LNCaP clone FGC (cell line): Measurements from ENCODE around the gene LCMT2.

Experiments
- DNase-seq: peaks from one replicate; pipeline ENCODE4 v3.0.0-alpha.2; 2011; ENCODE audit warnings: low read depth
- H3K4me3 ChIP-seq: 2 replicates; pipeline ENCODE4 v1.5.1; 2011; ENCODE audit warnings: mild to moderate bottlenecking, low read depth, low read length, control low read depth
- TF ChIP-seq, protein P1 (sequence below): IDR thresholded peaks from 2 replicates; pipeline ENCODE4 v1.5.1; 2012; ENCODE audit warnings: mild to moderate bottlenecking; ENCODE audit not compliant: control insufficient read depth, insufficient read depth; ENCODE audit errors: extremely low read depth

LCMT2 gene

GRCh38 chr15:43312378-43312777 lies 18.0 kb downstream of the LCMT2 start:
- no peak for DNase-seq
- TF ChIP-seq, protein P1, sequence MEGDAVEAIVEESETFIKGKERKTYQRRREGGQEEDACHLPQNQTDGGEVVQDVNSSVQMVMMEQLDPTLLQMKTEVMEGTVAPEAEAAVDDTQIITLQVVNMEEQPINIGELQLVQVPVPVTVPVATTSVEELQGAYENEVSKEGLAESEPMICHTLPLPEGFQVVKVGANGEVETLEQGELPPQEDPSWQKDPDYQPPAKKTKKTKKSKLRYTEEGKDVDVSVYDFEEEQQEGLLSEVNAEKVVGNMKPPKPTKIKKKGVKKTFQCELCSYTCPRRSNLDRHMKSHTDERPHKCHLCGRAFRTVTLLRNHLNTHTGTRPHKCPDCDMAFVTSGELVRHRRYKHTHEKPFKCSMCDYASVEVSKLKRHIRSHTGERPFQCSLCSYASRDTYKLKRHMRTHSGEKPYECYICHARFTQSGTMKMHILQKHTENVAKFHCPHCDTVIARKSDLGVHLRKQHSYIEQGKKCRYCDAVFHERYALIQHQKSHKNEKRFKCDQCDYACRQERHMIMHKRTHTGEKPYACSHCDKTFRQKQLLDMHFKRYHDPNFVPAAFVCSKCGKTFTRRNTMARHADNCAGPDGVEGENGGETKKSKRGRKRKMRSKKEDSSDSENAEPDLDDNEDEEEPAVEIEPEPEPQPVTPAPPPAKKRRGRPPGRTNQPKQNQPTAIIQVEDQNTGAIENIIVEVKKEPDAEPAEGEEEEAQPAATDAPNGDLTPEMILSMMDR: no peak
- no peak overlapping the region for H3K4me3 ChIP-seq

DNA sequence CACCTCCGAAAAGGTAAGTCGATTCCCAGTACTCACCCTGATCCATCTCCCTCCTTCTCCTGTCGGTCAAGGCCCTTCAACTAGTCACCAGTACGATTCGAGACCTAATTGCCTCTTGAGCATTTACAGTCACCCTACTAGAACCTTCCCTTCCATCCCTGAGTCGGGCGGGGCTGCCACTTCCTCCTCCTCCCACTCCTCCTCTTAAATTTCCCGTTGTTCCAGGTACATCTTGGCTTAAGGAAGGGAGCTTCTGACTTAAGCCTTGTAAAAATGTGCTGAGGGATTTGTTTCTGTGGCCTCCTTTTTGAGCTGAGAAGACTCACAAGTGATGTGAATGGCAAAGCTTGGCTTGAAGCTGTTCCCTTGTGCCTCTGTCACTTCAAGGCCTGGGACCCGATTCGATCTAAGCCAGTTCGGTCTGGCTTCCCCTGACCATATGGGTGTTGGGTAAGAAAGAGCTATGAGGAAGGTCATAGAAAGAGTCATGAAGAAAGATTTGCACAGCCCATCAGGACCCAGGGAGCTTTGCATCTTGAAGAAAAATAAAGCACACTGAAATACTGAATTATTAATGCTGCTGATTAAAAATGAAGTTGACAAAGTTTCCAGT lies 28.1 kb downstream of the LCMT2 start, which contains the start of gene TGM7:
Gene TGM7 (minus strand): TSS at position 51 of the 613 bp plus-strand sequence.
- no peak for DNase-seq
- no peak within 1 kb of the TSS for H3K4me3 ChIP-seq
- TF ChIP-seq, protein P1: no peak

- TF ChIP-seq, protein P1: no peak
- no peak overlapping the region for H3K4me3 ChIP-seq
- DNase-seq: no peak
These were observed 30.5 kb downstream of the LCMT2 start for GRCh38 chr15:43299884-43300283.

GRCh38 chr15:43299411-43299810 lies 31.0 kb downstream of the LCMT2 start:
- DNase-seq: no peak

GRCh38 chr15:43294091-43294706 lies 36.2 kb downstream of the LCMT2 start:
- TF ChIP-seq, protein P1: no peak
- no peak for DNase-seq
- no peak overlapping the region for H3K4me3 ChIP-seq

More at GRCh38 chr15:43299411-43299810, 31.0 kb downstream of the LCMT2 start:
- TF ChIP-seq, protein P1: no peak
- H3K4me3 ChIP-seq: no peak overlapping the region

GRCh38 chr15:43293432-43293831 lies 36.9 kb downstream of the LCMT2 start:
- TF ChIP-seq, protein P1: no peak
- H3K4me3 ChIP-seq: no peak overlapping the region
- no peak for DNase-seq
